Breast epithelium (tissue), 3 donors: ENCODE data around the gene CABLES1.

Experiments
- CTCF ChIP-seq, 3 donors: fragments of 450-650 bp; IDR thresholded peaks; one replicate each; pipeline ENCODE4 v1.5.1; 2016 to 2017; ENCODE audit warnings: antibody characterized with exemption in 3 of 3, mild to moderate bottlenecking in 3 of 3, moderate library complexity in 3 of 3
- POLR2A ChIP-seq: fragments of 450-650 bp; IDR thresholded peaks from one replicate; pipeline ENCODE4 v1.6.1; 2016; ENCODE audit warnings: antibody characterized with exemption, mild to moderate bottlenecking, moderate library complexity

- TF ChIP-seq CTCF (IDR thresholded peaks at IDR 0.05) = no peak
- no peak for TF ChIP-seq POLR2A
Observed at GRCh38 chr18:23230686-23231085, 95.4 kb downstream of the CABLES1 start.
